Kidney (tissue), 14 donors: ENCODE data around the gene FOXL1. TPM values are rescaled to one million over a fixed set of nuclear protein-coding genes. Genes with fewer than 3 reads are reported as not detected.
A peak's percentile ranks its signal among the peaks of the same experiment; 100 is the strongest.

Source experiments
- DNase-seq, 5 donors: peaks; one replicate each; pipeline ENCODE4 v3.0.0-alpha.2; 2013 to 2020
- FAIRE-seq: peaks from 2 replicates; lab custom pipeline; 2012; peaks lifted over from hg19 to GRCh38; lab: Jason Lieb, UNC
- H3K27ac ChIP-seq, 2 donors: one replicate each; pipeline ENCODE4 v1.7.0; 2013; ENCODE audit warnings: low read depth in 2 of 2, low read length in 2 of 2, inconsistent platforms in 1 of 2
- H3K27me3 ChIP-seq: one replicate; pipeline ENCODE4 v1.7.1; 2013; ENCODE audit warnings: low read length, inconsistent platforms; ENCODE audit not compliant: control insufficient read depth, insufficient read depth
- H3K36me3 ChIP-seq, 3 donors: one replicate each; pipeline versions ENCODE4 v1.7.0 to v1.7.1; 2013; ENCODE audit warnings: low read length in 3 of 3, control low read depth in 1 of 3, inconsistent platforms in 1 of 3; ENCODE audit not compliant: insufficient read depth in 3 of 3, control insufficient read depth in 2 of 3
- H3K4me1 ChIP-seq, 3 donors: one replicate each; pipeline versions ENCODE4 v1.7.0 to v1.7.1; 2013; ENCODE audit warnings: low read length in 3 of 3, inconsistent platforms in 1 of 3, low read depth in 1 of 3; ENCODE audit not compliant: control insufficient read depth in 2 of 3, insufficient read depth in 2 of 3
- H3K4me3 ChIP-seq, 3 donors: one replicate each; pipeline versions ENCODE4 v1.7.0 to v1.8.1; 2013; ENCODE audit warnings: low read length in 3 of 3, control low read depth in 1 of 3, inconsistent platforms in 1 of 3
- H3K9ac ChIP-seq, 3 donors: one replicate each; pipeline versions ENCODE4 v1.7.0 to v1.7.1; 2013; ENCODE audit warnings: low read length in 3 of 3, control low read depth in 1 of 3, inconsistent platforms in 1 of 3
- H3K9me3 ChIP-seq, 3 donors: one replicate each; pipeline versions ENCODE4 v1.7.0 to v1.7.1; 2013; ENCODE audit warnings: low read length in 3 of 3, control low read depth in 1 of 3, inconsistent platforms in 1 of 3; ENCODE audit not compliant: control insufficient read depth in 2 of 3, insufficient read depth in 1 of 3
- intact Hi-C: fragments of 100-400 bp; cut with DNase I; formaldehyde crosslinking; loops from one replicate; pipeline ENCODE4 v1.11.1; 2022
- polyA plus RNA-seq: library from polyadenylated mRNA; stranded (reverse); fragments of 350-450 nt; fragmentation: Illumina TruSeq; extraction: RNeasy Lipid Tissue Mini Kit (QIAGEN cat#74804); gene quantifications from one replicate; pipeline ENCODE4 v1.2.3, GENCODE V29; 2014; ENCODE audit warnings: low read depth, low replicate concordance; ENCODE audit not compliant: insufficient read depth
- total RNA-seq: library from RNA; stranded (reverse); fragmentation: NEBNext Ultra II Directional; extraction: Animal tissue kit (Norgen Biotek cat#: 25700); gene quantifications from one replicate; pipeline ENCODE4 v1.2.1, GENCODE V29; 2021
- TF ChIP-seq, protein P1 (sequence below): IDR thresholded peaks from 3 replicates; pipeline ENCODE4 v1.5.1; 2012; ENCODE audit warnings: mild to moderate bottlenecking, moderate library complexity, borderline replicate concordance; ENCODE audit not compliant: insufficient read depth; ENCODE audit errors: extremely low read depth
- donor health status: control.
- donor health status: control.
- donor health status: control.
- donor health status: control.
- donor health status: control.
- donor health status: DM: yes; HTN: yes; CAD: no.
- donor health status: Normal renal cell carcinoma (clear cell type).

The FOXL1 gene
- total and polyA plus RNA-seq, 2 donors from 2014 or later, result 0.52 to 2.0 TPM

DNA sequence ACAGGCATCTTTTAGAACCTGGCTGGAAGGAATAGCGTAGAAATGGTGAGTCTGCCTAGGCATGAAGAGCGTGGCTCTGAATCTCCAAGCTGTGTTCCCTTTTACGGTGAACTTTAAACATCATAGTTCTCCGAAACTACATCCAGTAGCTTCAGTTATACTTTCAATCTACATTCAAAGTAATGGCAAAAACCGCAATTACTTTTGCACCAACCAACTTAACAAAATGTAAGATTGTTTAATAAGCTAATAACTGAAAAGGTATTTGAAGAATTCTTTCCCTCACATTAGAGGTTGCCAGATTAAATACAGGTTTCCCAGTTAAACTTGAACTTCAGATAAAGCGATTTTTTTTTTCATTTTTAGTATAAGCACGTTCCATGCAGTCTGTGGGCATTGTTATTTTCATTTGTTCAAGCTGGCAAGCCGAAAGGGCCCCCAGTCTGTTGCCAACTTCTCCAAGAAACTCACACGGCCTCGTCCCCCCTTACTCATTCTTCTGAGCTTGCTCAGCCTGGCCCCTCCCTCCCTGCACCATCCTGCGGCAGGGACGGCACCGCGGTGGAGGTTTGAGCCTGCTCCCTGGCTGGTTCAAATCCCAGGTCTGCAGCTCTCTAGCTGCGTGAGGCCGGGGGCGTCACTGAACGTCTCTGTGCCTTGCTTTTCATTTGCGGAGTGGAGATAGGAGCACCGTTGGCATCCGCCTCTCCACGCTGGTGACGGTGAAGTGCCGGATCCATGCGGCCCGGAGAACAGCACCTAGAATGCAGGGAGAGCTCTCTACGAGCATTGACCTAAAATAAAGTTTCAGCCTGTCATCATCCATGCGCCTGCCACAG, 19.8 kb upstream of the FOXL1 start:
- H3K36me3 ChIP-seq, result no peaks in the 10 kb centered on the region
- intact Hi-C loops, result no loop called here
- H3K9me3 ChIP-seq, result no peaks in the 10 kb centered on the region
- DNase-seq (peak in 1 of 5 donors; percentile 72), FAIRE-seq (no peak)
- TF ChIP-seq, protein P1, sequence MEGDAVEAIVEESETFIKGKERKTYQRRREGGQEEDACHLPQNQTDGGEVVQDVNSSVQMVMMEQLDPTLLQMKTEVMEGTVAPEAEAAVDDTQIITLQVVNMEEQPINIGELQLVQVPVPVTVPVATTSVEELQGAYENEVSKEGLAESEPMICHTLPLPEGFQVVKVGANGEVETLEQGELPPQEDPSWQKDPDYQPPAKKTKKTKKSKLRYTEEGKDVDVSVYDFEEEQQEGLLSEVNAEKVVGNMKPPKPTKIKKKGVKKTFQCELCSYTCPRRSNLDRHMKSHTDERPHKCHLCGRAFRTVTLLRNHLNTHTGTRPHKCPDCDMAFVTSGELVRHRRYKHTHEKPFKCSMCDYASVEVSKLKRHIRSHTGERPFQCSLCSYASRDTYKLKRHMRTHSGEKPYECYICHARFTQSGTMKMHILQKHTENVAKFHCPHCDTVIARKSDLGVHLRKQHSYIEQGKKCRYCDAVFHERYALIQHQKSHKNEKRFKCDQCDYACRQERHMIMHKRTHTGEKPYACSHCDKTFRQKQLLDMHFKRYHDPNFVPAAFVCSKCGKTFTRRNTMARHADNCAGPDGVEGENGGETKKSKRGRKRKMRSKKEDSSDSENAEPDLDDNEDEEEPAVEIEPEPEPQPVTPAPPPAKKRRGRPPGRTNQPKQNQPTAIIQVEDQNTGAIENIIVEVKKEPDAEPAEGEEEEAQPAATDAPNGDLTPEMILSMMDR, result no peak
- H3K27ac ChIP-seq, result no peak overlapping the region
- H3K4me1 ChIP-seq, result peaks cover 0 to 6% (median 0%) of the 10 kb centered on the region in 3 donors
- H3K27me3 ChIP-seq, result no peaks in the 10 kb centered on the region
- H3K4me3 ChIP-seq, result no peak overlapping the region
- no peak overlapping the region for H3K9ac ChIP-seq

DNA sequence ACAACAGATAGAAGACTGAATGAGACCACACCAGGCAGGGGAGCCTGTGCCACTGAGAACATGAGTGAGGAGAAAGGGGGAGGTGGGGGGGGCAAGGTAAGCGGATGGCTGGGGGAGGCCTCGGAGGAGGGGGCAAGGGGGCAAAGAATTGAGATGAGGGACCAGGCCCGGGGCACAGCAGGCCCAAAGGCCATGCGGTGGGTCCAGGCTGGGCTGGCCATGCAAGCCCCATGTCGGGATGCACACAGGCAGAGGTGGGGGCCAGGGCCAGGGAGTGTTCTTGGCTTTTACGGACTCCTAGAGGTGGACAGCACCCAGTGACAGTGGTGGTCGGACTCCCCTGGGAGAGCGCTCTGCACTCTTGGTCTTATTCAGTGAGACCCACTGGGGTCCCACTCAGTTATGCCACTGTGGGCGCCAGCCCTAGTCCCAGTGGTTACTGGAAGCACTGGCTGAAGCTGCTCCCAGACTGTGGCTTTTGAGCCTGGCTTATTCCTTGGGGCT, 18.5 kb upstream of the FOXL1 start:
- Histone ChIP-seq H3K4me3 (no peak overlapping the region), H3K4me1 (peaks cover 0 to 8% (median 0%) of the 10 kb centered on the region in 3 donors), H3K9me3 (no peaks in the 10 kb centered on the region), H3K27ac (no peak overlapping the region), H3K36me3 (no peaks in the 10 kb centered on the region), H3K27me3 (peaks cover 2% of the 10 kb centered on the region), H3K9ac (no peak overlapping the region)
- TF ChIP-seq, protein P1, result no peak
- intact Hi-C loops, result loop anchor here (10.0 kb wide), 1 partner anchor 725 kb away; no protein-coding TSS in a partner anchor
- DNase-seq (peak in 1 of 5 donors; percentile 47), FAIRE-seq (no peak)

DNA sequence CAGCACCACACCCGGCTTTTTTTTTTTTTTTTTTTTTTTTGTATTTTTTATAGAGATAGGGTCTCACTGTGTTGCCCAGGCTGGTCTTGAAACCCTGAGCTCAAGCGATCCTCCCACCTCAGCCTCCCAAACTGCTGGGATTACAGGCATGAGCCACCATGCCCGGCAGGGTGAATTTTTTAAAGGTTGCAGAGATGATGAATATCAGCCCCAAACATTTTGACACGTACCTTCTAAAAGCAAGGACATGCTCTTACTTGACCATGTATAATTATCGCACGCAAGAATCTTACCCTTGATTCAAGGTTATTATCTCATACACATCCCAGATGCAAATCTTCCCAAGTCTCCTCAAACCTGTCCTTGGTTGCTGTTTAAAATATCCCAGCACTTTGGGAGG, 16.0 kb upstream of the FOXL1 start:
- intact Hi-C loops, result loop anchor here (10.0 kb wide), 1 partner anchor 722 kb away; no protein-coding TSS in a partner anchor
- FAIRE-seq (no peak), DNase-seq (no peak)
- Histone ChIP-seq H3K4me3 (no peak overlapping the region), H3K9ac (no peak overlapping the region), H3K27ac (no peak overlapping the region), H3K36me3 (no peaks in the 10 kb centered on the region), H3K27me3 (peaks cover 6% of the 10 kb centered on the region), H3K9me3 (no peaks in the 10 kb centered on the region), H3K4me1 (peaks cover 0 to 5% (median 0%) of the 10 kb centered on the region in 3 donors)
- TF ChIP-seq, protein P1, result no peak
